ENCODE results near the gene RPL7A. TPM values are rescaled to one million over a fixed set of nuclear protein-coding genes. Genes with fewer than 3 reads are reported as not detected.

RPL7A gene
- total and polyA plus RNA-seq, 12 donors: 859 to 3,182 (median 927) TPM

DNA sequence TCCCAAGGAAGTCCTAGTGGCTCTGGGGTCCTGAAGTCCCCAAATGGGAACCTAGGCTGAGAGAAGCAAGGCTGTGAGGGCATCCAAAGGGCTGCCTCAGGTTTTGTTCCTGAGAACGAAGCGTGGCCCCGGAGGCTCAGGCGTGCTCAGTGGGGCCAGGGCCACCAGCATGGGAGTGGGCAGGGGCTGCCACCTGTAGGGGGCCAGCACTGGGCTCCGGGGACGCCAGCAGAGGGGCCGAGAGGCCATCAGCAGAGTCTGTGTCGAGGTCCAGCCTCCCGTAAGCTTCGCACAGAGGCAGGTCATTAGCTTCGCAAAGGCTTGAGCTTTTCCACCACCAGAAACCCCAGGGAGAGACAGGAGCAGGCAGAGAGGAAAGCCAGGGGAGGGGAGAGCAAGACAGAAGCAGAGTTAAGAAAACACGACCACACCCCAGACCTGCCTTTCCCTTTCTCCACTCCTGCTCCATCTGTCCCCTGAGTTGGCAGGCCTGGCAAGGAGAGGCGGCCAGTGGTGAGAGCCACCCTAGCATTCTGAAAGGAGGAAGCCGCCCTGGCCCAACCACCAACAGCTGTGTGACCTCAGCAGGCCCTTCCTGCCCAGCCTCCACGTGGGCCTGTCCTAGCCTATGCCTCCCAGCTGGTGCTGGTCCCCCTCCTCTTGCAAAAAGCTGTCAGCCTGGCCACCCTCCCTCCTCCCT is 6.5 kb upstream of the RPL7A start:
- peaks cover 2 to 61% (median 13%) of the 10 kb centered on the region in 9 donors for H3K4me1 ChIP-seq
- DNase-seq (peak in 1 of 2 donors; percentile 58), ATAC-seq (peak in 7 of 8 donors; percentile 41 to 73 (median 62))
- H3K27me3 ChIP-seq: no peaks in the 10 kb centered on the region
- peak overlapping the region in 1 of 10 donors; percentile 45 for H3K4me3 ChIP-seq
- intact Hi-C loops (cut with DNase I): loop anchor here in 2 of 10 donors (10.0 kb wide), 1 partner anchor 143 kb away; no protein-coding TSS in a partner anchor
- TF ChIP-seq, protein P1, sequence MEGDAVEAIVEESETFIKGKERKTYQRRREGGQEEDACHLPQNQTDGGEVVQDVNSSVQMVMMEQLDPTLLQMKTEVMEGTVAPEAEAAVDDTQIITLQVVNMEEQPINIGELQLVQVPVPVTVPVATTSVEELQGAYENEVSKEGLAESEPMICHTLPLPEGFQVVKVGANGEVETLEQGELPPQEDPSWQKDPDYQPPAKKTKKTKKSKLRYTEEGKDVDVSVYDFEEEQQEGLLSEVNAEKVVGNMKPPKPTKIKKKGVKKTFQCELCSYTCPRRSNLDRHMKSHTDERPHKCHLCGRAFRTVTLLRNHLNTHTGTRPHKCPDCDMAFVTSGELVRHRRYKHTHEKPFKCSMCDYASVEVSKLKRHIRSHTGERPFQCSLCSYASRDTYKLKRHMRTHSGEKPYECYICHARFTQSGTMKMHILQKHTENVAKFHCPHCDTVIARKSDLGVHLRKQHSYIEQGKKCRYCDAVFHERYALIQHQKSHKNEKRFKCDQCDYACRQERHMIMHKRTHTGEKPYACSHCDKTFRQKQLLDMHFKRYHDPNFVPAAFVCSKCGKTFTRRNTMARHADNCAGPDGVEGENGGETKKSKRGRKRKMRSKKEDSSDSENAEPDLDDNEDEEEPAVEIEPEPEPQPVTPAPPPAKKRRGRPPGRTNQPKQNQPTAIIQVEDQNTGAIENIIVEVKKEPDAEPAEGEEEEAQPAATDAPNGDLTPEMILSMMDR (IDR thresholded peaks at IDR 0.05): no peak
- H3K9me3 ChIP-seq: no peaks in the 10 kb centered on the region
- H3K27ac ChIP-seq: peak overlapping the region in 6 of 10 donors; percentile 4 to 90 (median 38)
- peaks cover 0 to 78% (median 34%) of the 10 kb centered on the region in 9 donors for H3K36me3 ChIP-seq
- 85 to 91% methylated on average over 15 of the region's 15 CpGs for WGBS, 2 donors

GRCh38 chr9:133342069-133342406 is 6.0 kb upstream of the RPL7A start:
- TF ChIP-seq, protein P1 (IDR thresholded peaks at IDR 0.05): peak in 1 of 9 donors; percentile 6
- H3K27me3 ChIP-seq: no peaks in the 10 kb centered on the region
- DNase-seq (no peak), ATAC-seq (no peak)
- peak overlapping the region in 1 of 10 donors; percentile 90 for H3K27ac ChIP-seq
- peaks cover 0 to 78% (median 34%) of the 10 kb centered on the region in 9 donors for H3K36me3 ChIP-seq
- H3K4me1 ChIP-seq: peaks cover 5 to 61% (median 13%) of the 10 kb centered on the region in 9 donors
- 79 to 83% methylated on average over 12 of the region's 12 CpGs for WGBS, 2 donors
- intact Hi-C loops (cut with DNase I): loop anchor here in 2 of 10 donors (10.0 kb wide), 1 partner anchor 143 kb away; no protein-coding TSS in a partner anchor
- peak overlapping the region in 1 of 10 donors; percentile 45 for H3K4me3 ChIP-seq
- no peaks in the 10 kb centered on the region for H3K9me3 ChIP-seq

DNA sequence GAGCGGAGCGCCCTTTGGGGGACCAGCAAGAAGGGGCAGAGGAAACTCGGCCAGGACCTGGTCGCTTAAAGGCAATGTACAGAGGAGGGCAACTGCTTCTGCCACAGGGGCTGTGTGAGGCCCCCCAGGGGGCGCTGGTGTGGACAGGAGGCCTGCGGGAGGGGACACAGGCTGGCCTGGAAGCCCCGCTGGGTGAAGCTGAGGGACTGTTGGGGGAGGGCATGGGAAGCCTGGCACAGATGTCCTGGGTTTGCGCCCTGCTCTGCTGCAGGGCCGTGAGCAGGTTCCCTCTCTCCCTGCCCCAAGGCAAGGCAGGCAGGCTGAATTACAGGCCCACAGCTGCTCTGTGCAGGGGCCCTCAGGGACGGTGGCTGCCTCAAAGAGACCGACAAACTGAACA is 5.4 kb upstream of the RPL7A start:
- no peaks in the 10 kb centered on the region for H3K27me3 ChIP-seq
- peaks cover 5 to 62% (median 16%) of the 10 kb centered on the region in 9 donors for H3K4me1 ChIP-seq
- DNase-seq (no peak), ATAC-seq (no peak)
- 84 to 86% methylated on average over 11 of the region's 11 CpGs for WGBS, 2 donors
- H3K27ac ChIP-seq: peak overlapping the region in 2 of 10 donors; percentile 12 to 90
- intact Hi-C loops (cut with DNase I): loop anchor here in 2 of 10 donors (10.0 kb wide), 1 partner anchor 142 kb away; no protein-coding TSS in a partner anchor
- H3K9me3 ChIP-seq: no peaks in the 10 kb centered on the region
- TF ChIP-seq, protein P1 (IDR thresholded peaks at IDR 0.05): peak in 1 of 9 donors; percentile 6
- H3K4me3 ChIP-seq: no peak overlapping the region
- H3K36me3 ChIP-seq: peaks cover 0 to 78% (median 34%) of the 10 kb centered on the region in 9 donors

DNA sequence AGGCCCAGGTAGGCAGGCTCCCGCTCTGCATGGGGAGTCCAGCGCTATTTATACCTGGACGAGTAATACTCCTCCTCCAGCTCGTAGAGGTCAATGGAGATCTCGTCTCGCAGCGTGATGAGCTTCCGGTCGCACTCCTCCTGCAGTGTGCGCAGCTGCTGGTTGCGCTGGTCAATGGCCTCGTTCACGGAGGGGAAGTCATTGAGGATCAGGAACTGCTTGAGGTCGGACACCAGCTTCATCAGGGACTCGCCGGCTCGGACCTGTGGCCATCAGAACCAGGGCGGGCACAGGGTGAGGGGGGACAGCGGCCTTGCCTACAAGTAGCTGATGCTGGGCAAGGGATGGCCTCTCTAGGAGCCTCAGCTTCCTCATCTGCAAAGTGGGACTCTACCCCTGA is 3.9 kb upstream of the RPL7A start:
- Histone ChIP-seq H3K9me3 (no peaks in the 10 kb centered on the region), H3K36me3 (peaks cover 0 to 76% (median 34%) of the 10 kb centered on the region in 9 donors), H3K27ac (no peak overlapping the region), H3K4me1 (peaks cover 5 to 56% (median 20%) of the 10 kb centered on the region in 9 donors), H3K4me3 (no peak overlapping the region), H3K27me3 (no peaks in the 10 kb centered on the region)
- intact Hi-C loops (cut with DNase I): loop anchor here in 2 of 10 donors (10.0 kb wide), 1 partner anchor 141 kb away; no protein-coding TSS in a partner anchor
- DNase-seq: no peak
- TF ChIP-seq, protein P1 (IDR thresholded peaks at IDR 0.05): no peak
- WGBS, 2 donors: 91 to 94% methylated on average over 19 of the region's 19 CpGs
- ATAC-seq: no peak
